GM23338 (cell line): Measurements from ENCODE around the gene DCUN1D4.

Source experiments
- CREB1 ChIP-seq: fragments of 250-450 bp; sonication (Bioruptor Pico); IDR thresholded peaks from 2 replicates; pipeline ENCODE4 v1.5.0; 2020; ENCODE audit warnings: low read depth, mild to moderate bottlenecking, moderate library complexity
- CTCF ChIP-seq, 2 experiments: fragments of 200-600 bp in 1 of 2; sonication (generic) in 1 of 2; conservative IDR thresholded peaks; 2 replicates each; pipeline versions ENCODE4 v1.5.1 to v1.6.1; 2016 to 2017; ENCODE audit warnings: antibody characterized with exemption in 2 of 2, low read depth in 2 of 2, mild to moderate bottlenecking in 2 of 2, moderate library complexity in 1 of 2
- ETS1 ChIP-seq: IDR thresholded peaks from 2 replicates; pipeline ENCODE4 v1.6.1; 2016; ENCODE audit warnings: antibody characterized with exemption
- EZH2 ChIP-seq: fragments of 200-600 bp; sonication (generic); IDR thresholded peaks from one replicate; pipeline ENCODE4 v1.8.0; 2017; ENCODE audit warnings: antibody characterized with exemption, mild to moderate bottlenecking, low read depth; ENCODE audit not compliant: unreplicated experiment
- EZH2phosphoT487 ChIP-seq: fragments of 200-600 bp; sonication (generic); IDR thresholded peaks from one replicate; pipeline ENCODE4 v1.8.1; 2018; ENCODE audit warnings: antibody characterized with exemption; ENCODE audit not compliant: unreplicated experiment
- JUNB ChIP-seq: IDR thresholded peaks from one replicate; pipeline ENCODE4 v1.6.1; 2016; ENCODE audit warnings: antibody characterized with exemption; ENCODE audit not compliant: unreplicated experiment
- NANOG ChIP-seq: IDR thresholded peaks from 2 replicates; pipeline ENCODE4 v1.6.1; 2016; ENCODE audit warnings: antibody characterized with exemption, borderline replicate concordance
- POLR2AphosphoS5 ChIP-seq: IDR thresholded peaks from 2 replicates; pipeline ENCODE4 v1.6.1; 2016; ENCODE audit warnings: antibody characterized with exemption, low read depth
- REST ChIP-seq: IDR thresholded peaks from one replicate; pipeline ENCODE4 v1.6.1; 2018; ENCODE audit warnings: antibody characterized with exemption; ENCODE audit not compliant: unreplicated experiment
- STAT1 ChIP-seq: IDR thresholded peaks from one replicate; pipeline ENCODE4 v1.6.1; 2016; ENCODE audit warnings: antibody characterized with exemption; ENCODE audit not compliant: unreplicated experiment
- ZNF114 ChIP-seq: fragments of 250-450 bp; sonication (Bioruptor Pico); IDR thresholded peaks from 2 replicates; pipeline ENCODE4 v1.5.0; 2020; ENCODE audit warnings: mild to moderate bottlenecking, moderate library complexity
- ZNF331 ChIP-seq: fragments of 250-450 bp; sonication (Bioruptor Pico); IDR thresholded peaks from 2 replicates; pipeline ENCODE4 v1.5.0; 2020; ENCODE audit warnings: low read depth, mild to moderate bottlenecking, moderate library complexity
- ZNF462 ChIP-seq: fragments of 250-450 bp; sonication (Bioruptor Pico); IDR thresholded peaks from 2 replicates; pipeline ENCODE4 v1.5.0; 2020; ENCODE audit warnings: mild to moderate bottlenecking, moderate library complexity

- no peak for TF ChIP-seq POLR2AphosphoS5
- TF ChIP-seq CTCF (conservative IDR thresholded peaks at IDR 0.05; ENCODE audit: low read depth in 2 of 2) = no peak
- no peak for TF ChIP-seq JUNB
- TF ChIP-seq EZH2phosphoT487 = no peak
- no peak for TF ChIP-seq EZH2
- no peak for TF ChIP-seq REST
- no peak for TF ChIP-seq ZNF114 (CRISPR knock-in tag)
- no peak for TF ChIP-seq ZNF462
- no peak for TF ChIP-seq STAT1
- TF ChIP-seq CREB1 (CRISPR knock-in tag) = no peak
- no peak for TF ChIP-seq NANOG
- no peak for TF ChIP-seq ETS1
- no peak for TF ChIP-seq ZNF331 (CRISPR knock-in tag)
Measured at GRCh38 chr4:51865717-51866116, 22.8 kb downstream of the DCUN1D4 start.
